Upper lobe of left lung (tissue), 6 donors: ENCODE measurements around the gene CCAR1. TPM values are rescaled to one million over a fixed set of nuclear protein-coding genes. Genes with fewer than 3 reads are reported as not detected.

ENCODE experiments used
- ATAC-seq, 2 donors: fragments of 200-7000 bp; cut with Tn5 transposase; one replicate each; pipeline ENCODE4 v1.9.1; 2022; ENCODE audit warnings: mild to moderate bottlenecking in 2 of 2, moderate library complexity in 2 of 2; ENCODE audit not compliant: low FRiP score in 2 of 2
- DNase-seq, 2 donors: peaks; one replicate each; pipeline ENCODE4 v3.0.0-alpha.2; 2019 to 2020
- H3K27ac ChIP-seq, 4 donors: fragments of 200-600 bp; sonication (generic); one replicate each; pipeline ENCODE4 v1.5.1; 2016 to 2019
- H3K27me3 ChIP-seq, 4 donors: fragments of 200-600 bp; sonication (generic); one replicate each; pipeline ENCODE4 v1.5.1; 2017 to 2019
- H3K36me3 ChIP-seq, 4 donors: fragments of 200-600 bp; sonication (generic); one replicate each; pipeline ENCODE4 v1.5.1; 2016 to 2019
- H3K4me1 ChIP-seq, 4 donors: fragments of 200-600 bp; sonication (generic); one replicate each; pipeline ENCODE4 v1.5.1; 2018 to 2019
- H3K4me3 ChIP-seq, 4 donors: fragments of 200-600 bp; sonication (generic); one replicate each; pipeline ENCODE4 v1.5.1; 2017 to 2019; ENCODE audit warnings: mild to moderate bottlenecking in 2 of 4, moderate library complexity in 1 of 4
- H3K9me3 ChIP-seq, 4 donors: fragments of 200-600 bp; sonication (generic); one replicate each; pipeline ENCODE4 v1.5.1; 2018 to 2019
- CTCF ChIP-seq, 6 experiments: fragments of 450-650 bp in 4 of 6; fragments of 200-600 bp in 2 of 6; sonication (generic) in 2 of 6; IDR thresholded peaks; one replicate each; pipeline ENCODE4 v1.5.1; 2016 to 2019; ENCODE audit warnings: antibody characterized with exemption in 6 of 6
- EP300 ChIP-seq, 4 donors: sonication (generic); formaldehyde crosslinking; IDR thresholded peaks; one replicate each; pipeline ENCODE4 v1.5.1; 2017; ENCODE audit warnings: antibody characterized with exemption in 4 of 4, control low read depth in 2 of 4
- POLR2A ChIP-seq, 4 donors: fragments of 450-650 bp; IDR thresholded peaks; one replicate each; pipeline ENCODE4 v1.5.1; 2016 to 2017; ENCODE audit warnings: antibody characterized with exemption in 4 of 4, mild to moderate bottlenecking in 2 of 4
- POLR2AphosphoS5 ChIP-seq, 2 donors: sonication (generic); formaldehyde crosslinking; IDR thresholded peaks; one replicate each; pipeline ENCODE4 v1.5.1; 2017; ENCODE audit warnings: antibody characterized with exemption in 2 of 2
- WGBS, 2 donors: methylation state at CpG; one replicate each; pipeline ENCODE4 v1.1.5; 2017 to 2018; 5-methylcytosine and 5-hydroxymethylcytosine counted together
- total RNA-seq, 6 donors: library from RNA; depleted of rRNA in 4 of 6; stranded (reverse); fragments of >200 nt in 4 of 6; gene quantifications; one replicate each; pipeline versions ENCODE4 v1.1.0 to v1.2.1, GENCODE V29; 2016 to 2021
- donor health status: DM: no; HTN: no; CAD: no; lungs with moderate emphysema.
- donor health status: DM: no; HTN: yes; CAD: no; lungs with severe emphysema.

The CCAR1 gene
- 100 to 1,000 TPM in 1 of 6 donors, 10 to 100 TPM in 5; 30.4 to 158 (median 50.4) TPM for total RNA-seq

- H3K27ac ChIP-seq = peak within 1 kb of the TSS; percentile 94 to 97 (median 94)
- H3K4me3 ChIP-seq = peak within 1 kb of the TSS; percentile 76 to 98 (median 88)
- no peaks in the 10 kb centered on the region for H3K27me3 ChIP-seq
- TF ChIP-seq EP300 (IDR thresholded peaks at IDR 0.05) (peak in 1 of 4 donors; percentile 47), POLR2A (IDR thresholded peaks at IDR 0.05) (peak in 3 of 4 donors; percentile 61 to 80 (median 72)), POLR2AphosphoS5 (IDR thresholded peaks at IDR 0.05) (peak; percentile 84 to 92), CTCF (IDR thresholded peaks at IDR 0.05) (no peak)
- peak; percentile 100 for ATAC-seq
- H3K9me3 ChIP-seq = no peaks in the 10 kb centered on the region
- peak; percentile 94 to 96 for DNase-seq
- H3K36me3 ChIP-seq = peaks cover 5 to 29% (median 12%) of the 10 kb centered on the region in 4 donors
- 0 to 1% methylated on average over 35 to 37 of the region's 72 CpGs for WGBS, 2 donors
- H3K4me1 ChIP-seq = peaks cover 7 to 14% (median 10%) of the 10 kb centered on the region in 4 donors
Observed at GRCh38 chr10:68720793-68721672, at the start of gene CCAR1. CCAR1 (plus strand) TSS chr10:68721239; CDS start chr10:68722505, 1,266 bp downstream.

GRCh38 chr10:68684413-68684812, 36.6 kb upstream of the CCAR1 start:
- DNase-seq = no peak
- no peak for ATAC-seq
- no peak overlapping the region for H3K4me3 ChIP-seq
- WGBS, 2 donors = 77 to 94% methylated on average over 3 of the region's 3 CpGs
- peaks cover 0 to 7% (median 0%) of the 10 kb centered on the region in 4 donors for H3K36me3 ChIP-seq
- no peaks in the 10 kb centered on the region for H3K4me1 ChIP-seq
- no peaks in the 10 kb centered on the region for H3K27me3 ChIP-seq
- TF ChIP-seq POLR2A (IDR thresholded peaks at IDR 0.05) (no peak), CTCF (IDR thresholded peaks at IDR 0.05) (no peak), POLR2AphosphoS5 (IDR thresholded peaks at IDR 0.05) (no peak), EP300 (IDR thresholded peaks at IDR 0.05) (no peak)
- H3K9me3 ChIP-seq = no peaks in the 10 kb centered on the region
- no peak overlapping the region for H3K27ac ChIP-seq

- 78 to 84% methylated on average over 1 of the region's 1 CpG for WGBS, 2 donors
- Histone ChIP-seq H3K4me1 (no peaks in the 10 kb centered on the region), H3K27ac (no peak overlapping the region), H3K4me3 (no peak overlapping the region), H3K27me3 (no peaks in the 10 kb centered on the region), H3K9me3 (no peaks in the 10 kb centered on the region), H3K36me3 (peaks cover 0 to 6% (median 0%) of the 10 kb centered on the region in 4 donors)
- TF ChIP-seq POLR2A (IDR thresholded peaks at IDR 0.05) = no peak
- TF ChIP-seq POLR2AphosphoS5 (IDR thresholded peaks at IDR 0.05) = no peak
- TF ChIP-seq EP300 (IDR thresholded peaks at IDR 0.05) = no peak
- no peak for TF ChIP-seq CTCF (IDR thresholded peaks at IDR 0.05)
- ATAC-seq (no peak), DNase-seq (no peak)
Observed at GRCh38 chr10:68696018-68696417, 25.0 kb upstream of the CCAR1 start.

- no peak for DNase-seq
- Histone ChIP-seq H3K4me3 (no peak overlapping the region), H3K27ac (no peak overlapping the region), H3K9me3 (no peaks in the 10 kb centered on the region), H3K36me3 (no peaks in the 10 kb centered on the region), H3K27me3 (no peaks in the 10 kb centered on the region), H3K4me1 (no peaks in the 10 kb centered on the region)
- TF ChIP-seq POLR2AphosphoS5 (IDR thresholded peaks at IDR 0.05) = no peak
- no peak for TF ChIP-seq EP300 (IDR thresholded peaks at IDR 0.05)
- TF ChIP-seq POLR2A (IDR thresholded peaks at IDR 0.05) = no peak
- TF ChIP-seq CTCF (IDR thresholded peaks at IDR 0.05) = no peak
- WGBS, 2 donors = 92 to 94% methylated on average over 1 of the region's 1 CpG
- no peak for ATAC-seq
Observed at GRCh38 chr10:68697106-68697505, 23.9 kb upstream of the CCAR1 start.
